ENCODE results near the gene SYT8. TPM values are rescaled to one million over a fixed set of nuclear protein-coding genes. Genes with fewer than 3 reads are reported as not detected.

SYT8 gene
- total RNA-seq, 6 experiments from 2014 or later: 0.68 TPM; not detected in 5

DNA sequence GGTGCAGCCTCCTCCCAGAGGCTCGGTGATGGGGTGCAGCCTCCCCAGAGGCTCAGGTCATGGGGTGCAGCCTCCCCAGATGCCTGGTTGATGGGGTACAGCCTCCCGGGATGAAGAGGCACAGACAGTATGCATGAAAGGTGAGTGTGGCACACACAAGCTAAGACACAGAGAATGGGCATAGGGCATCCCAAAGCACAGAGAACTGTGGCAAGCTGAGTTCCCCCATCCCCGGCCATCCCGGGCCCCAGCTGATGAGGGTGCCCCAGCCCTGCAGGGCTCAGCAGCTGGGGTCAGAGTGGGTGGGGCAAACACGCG lies 4.8 kb upstream of the SYT8 start:
- no peak for ATAC-seq
- intact Hi-C loops (cut with DNase I): loop anchor here (5.0 to 10.0 kb wide), 2 partner anchors 178 to 325 kb away; no protein-coding TSS in a partner anchor
- peaks cover 0 to 24% (median 11%) of the 10 kb centered on the region in 4 donors for H3K4me1 ChIP-seq

DNA sequence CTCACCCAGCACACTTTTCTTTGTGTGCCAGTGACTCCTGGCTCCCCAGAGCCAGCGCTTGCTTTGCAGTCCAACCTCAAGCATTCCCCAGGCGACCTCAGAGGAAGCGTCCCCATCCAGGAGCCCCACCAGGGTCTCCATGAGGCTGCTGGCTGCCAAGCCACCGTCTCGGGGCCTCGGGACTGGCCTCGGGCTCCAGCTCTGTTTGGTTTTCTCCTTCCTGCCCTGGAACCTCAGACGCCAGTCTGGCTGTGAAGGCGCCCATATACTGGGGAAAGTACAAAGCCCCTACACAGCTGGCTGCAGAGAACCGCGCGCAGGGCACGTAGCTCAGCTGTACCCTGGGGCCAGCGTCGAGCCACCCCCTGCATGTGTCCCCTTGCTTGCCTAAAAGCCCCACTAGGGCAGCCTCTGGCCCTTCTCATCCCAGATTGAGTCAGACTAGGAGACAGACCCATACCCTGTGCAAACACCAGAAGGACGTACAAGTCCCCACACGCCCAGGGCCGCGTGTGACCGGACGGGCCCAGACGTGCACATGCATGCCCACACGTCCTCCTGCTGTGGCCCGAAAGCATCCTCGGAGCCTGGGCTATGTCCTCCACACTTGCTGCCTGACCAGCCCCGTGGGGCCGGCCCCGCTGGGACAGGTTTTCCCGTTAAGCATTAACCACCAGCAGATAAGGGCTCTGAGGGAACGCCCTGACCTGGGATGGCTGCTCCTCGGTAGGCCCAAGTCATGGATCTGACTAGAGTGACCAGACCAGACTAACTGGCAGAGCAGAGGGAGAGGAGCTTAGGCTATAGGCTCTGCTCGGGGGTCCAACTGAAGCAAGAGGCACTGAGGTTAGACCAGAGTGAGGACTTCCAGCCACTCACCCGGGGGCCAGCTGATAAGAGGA lies 4.2 kb upstream of the SYT8 start:
- DNase-seq: peak; percentile 77 to 80 (median 80)
- ATAC-seq: peak; percentile 71 to 80 (median 78)
- intact Hi-C loops (cut with DNase I): loop anchor here (5.0 to 10.0 kb wide), 2 partner anchors 178 to 324 kb away; no protein-coding TSS in a partner anchor
- TF ChIP-seq, protein P1, sequence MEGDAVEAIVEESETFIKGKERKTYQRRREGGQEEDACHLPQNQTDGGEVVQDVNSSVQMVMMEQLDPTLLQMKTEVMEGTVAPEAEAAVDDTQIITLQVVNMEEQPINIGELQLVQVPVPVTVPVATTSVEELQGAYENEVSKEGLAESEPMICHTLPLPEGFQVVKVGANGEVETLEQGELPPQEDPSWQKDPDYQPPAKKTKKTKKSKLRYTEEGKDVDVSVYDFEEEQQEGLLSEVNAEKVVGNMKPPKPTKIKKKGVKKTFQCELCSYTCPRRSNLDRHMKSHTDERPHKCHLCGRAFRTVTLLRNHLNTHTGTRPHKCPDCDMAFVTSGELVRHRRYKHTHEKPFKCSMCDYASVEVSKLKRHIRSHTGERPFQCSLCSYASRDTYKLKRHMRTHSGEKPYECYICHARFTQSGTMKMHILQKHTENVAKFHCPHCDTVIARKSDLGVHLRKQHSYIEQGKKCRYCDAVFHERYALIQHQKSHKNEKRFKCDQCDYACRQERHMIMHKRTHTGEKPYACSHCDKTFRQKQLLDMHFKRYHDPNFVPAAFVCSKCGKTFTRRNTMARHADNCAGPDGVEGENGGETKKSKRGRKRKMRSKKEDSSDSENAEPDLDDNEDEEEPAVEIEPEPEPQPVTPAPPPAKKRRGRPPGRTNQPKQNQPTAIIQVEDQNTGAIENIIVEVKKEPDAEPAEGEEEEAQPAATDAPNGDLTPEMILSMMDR (IDR thresholded peaks at IDR 0.05): no peak
- no peak for TF ChIP-seq POLR2A (IDR thresholded peaks at IDR 0.05)
- H3K27me3 ChIP-seq: no peaks in the 10 kb centered on the region
- peaks cover 0 to 24% (median 11%) of the 10 kb centered on the region in 4 donors for H3K4me1 ChIP-seq
- no peaks in the 10 kb centered on the region for H3K36me3 ChIP-seq
- no peak overlapping the region for H3K4me3 ChIP-seq
- H3K9me3 ChIP-seq: no peaks in the 10 kb centered on the region
- WGBS (ENCODE audit: insufficient coverage, low coverage, low lambda C conversion rate, missing lambda C conversion rate): 24% methylated on average over 7 of the region's 33 CpGs
- H3K27ac ChIP-seq: no peak overlapping the region

More for the DNA sequence above, 4.8 kb upstream of the SYT8 start:
- H3K27me3 ChIP-seq: no peaks in the 10 kb centered on the region
- TF ChIP-seq POLR2A (IDR thresholded peaks at IDR 0.05): no peak
- TF ChIP-seq, protein P1 (IDR thresholded peaks at IDR 0.05): no peak
- no peak overlapping the region for H3K4me3 ChIP-seq
- WGBS (ENCODE audit: insufficient coverage, low coverage, low lambda C conversion rate, missing lambda C conversion rate): no CpG with 5 or more reads among the region's 6 CpGs
- no peaks in the 10 kb centered on the region for H3K9me3 ChIP-seq
- peak in 1 of 3 donors; percentile 14 for DNase-seq
- no peak overlapping the region for H3K27ac ChIP-seq
- H3K36me3 ChIP-seq: no peaks in the 10 kb centered on the region

DNA sequence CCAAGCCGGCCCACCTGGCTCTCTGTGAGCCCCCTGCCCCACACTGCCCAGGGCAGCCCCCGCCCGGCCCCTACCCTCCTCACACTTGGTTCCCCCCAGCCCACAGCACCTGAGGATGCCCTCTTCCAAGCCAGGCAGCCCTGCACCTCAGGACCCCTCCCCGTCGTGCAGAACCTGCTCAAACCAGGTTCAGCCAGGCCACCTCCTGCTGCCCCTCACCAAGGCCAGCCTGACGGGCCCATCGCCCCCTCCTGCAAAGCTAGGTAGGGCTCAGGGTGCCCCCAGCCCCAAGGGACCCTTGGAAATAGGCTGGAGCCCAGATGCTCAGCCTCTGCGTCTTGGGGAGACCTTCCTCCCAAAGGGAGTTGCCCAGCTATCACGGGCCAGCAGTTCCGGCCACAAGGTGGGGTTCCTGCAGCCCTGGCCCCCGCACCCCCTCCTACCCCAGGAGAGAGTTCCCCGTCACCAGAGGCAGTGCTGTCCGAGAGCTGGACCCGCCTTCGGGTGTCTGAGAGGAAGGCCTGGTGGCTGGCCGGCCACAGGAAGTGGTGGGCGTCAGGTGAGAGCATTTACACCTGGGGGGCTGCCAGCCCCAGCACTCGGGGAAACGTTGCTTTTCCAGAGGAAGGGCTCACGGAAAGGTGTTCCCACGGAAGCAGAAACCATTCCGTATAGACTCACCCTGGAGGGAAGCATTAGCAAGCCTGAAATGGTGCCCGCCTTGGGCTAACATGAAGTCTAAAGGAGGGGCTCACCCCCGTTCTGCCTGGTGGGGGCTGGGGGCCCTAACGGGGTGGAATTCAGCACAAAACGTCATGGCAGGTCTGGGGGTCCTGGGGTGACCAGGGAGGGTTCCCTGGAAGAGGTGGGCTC lies 3.2 kb upstream of the SYT8 start:
- TF ChIP-seq, protein P1 (IDR thresholded peaks at IDR 0.05): no peak
- TF ChIP-seq POLR2A (IDR thresholded peaks at IDR 0.05): no peak
- no peak overlapping the region for H3K4me3 ChIP-seq
- ATAC-seq (no peak), DNase-seq (peak in 2 of 3 donors; percentile 25 to 57)
- H3K4me1 ChIP-seq: peaks cover 0 to 24% (median 11%) of the 10 kb centered on the region in 4 donors
- H3K9me3 ChIP-seq: no peaks in the 10 kb centered on the region
- no peak overlapping the region for H3K27ac ChIP-seq
- no peaks in the 10 kb centered on the region for H3K27me3 ChIP-seq
- intact Hi-C loops (cut with DNase I): loop anchor here (2.0 to 10.0 kb wide), 3 partner anchors 137 to 323 kb away; no protein-coding TSS in a partner anchor
- 54% methylated on average over 4 of the region's 26 CpGs for WGBS (ENCODE audit: insufficient coverage, low coverage, low lambda C conversion rate, missing lambda C conversion rate)
- H3K36me3 ChIP-seq: no peaks in the 10 kb centered on the region

DNA sequence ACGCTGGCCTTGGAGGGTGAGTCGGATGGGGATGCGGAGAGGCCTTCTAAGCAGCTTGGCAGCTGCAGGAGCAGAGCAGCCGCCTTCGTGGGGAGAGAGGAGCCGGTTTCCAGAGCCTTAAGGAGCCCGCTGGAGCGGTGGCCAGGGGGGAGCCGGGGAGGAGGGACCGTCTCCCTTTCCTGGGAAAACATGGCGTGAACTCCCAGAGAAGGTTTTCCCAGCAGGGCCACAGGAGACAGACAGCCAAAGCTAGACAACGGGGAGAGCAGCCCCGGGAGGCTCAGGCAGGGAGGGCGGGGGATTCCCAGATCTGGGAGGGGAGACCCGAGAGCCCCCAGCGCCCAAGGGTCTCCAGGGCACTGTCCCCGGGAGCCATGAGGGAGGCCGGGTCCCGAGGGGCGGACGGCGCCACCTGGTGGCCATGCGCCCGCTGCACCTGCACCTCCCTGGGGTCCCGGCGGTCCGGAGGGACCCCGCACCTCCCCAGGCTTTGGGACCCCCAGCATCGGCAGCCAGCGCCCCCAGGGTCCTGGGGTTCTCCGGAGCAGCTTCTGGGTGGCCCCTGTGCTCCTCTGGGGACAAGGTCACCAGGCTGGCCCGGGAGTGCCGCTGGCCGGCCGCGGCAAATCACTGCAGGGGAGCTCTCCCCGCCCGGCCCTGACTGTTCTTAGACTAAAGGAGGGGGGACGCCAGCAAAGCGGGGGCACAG lies 2.4 kb upstream of the SYT8 start:
- peak overlapping the region in 2 of 3 donors; percentile 19 to 31 for H3K4me3 ChIP-seq
- H3K27me3 ChIP-seq: no peaks in the 10 kb centered on the region
- peak; percentile 58 to 73 (median 66) for ATAC-seq
- H3K27ac ChIP-seq: no peak overlapping the region
- TF ChIP-seq, protein P1 (IDR thresholded peaks at IDR 0.05): peak; percentile 97 to 98 (median 98)
- no peak for TF ChIP-seq POLR2A (IDR thresholded peaks at IDR 0.05)
- no peaks in the 10 kb centered on the region for H3K9me3 ChIP-seq
- WGBS (ENCODE audit: insufficient coverage, low coverage, low lambda C conversion rate, missing lambda C conversion rate): 0% methylated on average over 7 of the region's 40 CpGs
- DNase-seq: peak in 2 of 3 donors; percentile 65 to 72
- intact Hi-C loops (cut with DNase I): loop anchor here (2.0 to 10.0 kb wide), 3 partner anchors 138 to 322 kb away; no protein-coding TSS in a partner anchor
- H3K4me1 ChIP-seq: peaks cover 0 to 20% (median 7%) of the 10 kb centered on the region in 4 donors
- H3K36me3 ChIP-seq: no peaks in the 10 kb centered on the region

Measured in right lobe of liver (tissue), 6 donors.